ENCODE data around the gene DYNC1I1. TPM values are rescaled to one million over a fixed set of nuclear protein-coding genes. Genes with fewer than 3 reads are reported as not detected.

Gene DYNC1I1
- total RNA-seq, 1 experiment from 2014 or later = 8.3 TPM

DNA sequence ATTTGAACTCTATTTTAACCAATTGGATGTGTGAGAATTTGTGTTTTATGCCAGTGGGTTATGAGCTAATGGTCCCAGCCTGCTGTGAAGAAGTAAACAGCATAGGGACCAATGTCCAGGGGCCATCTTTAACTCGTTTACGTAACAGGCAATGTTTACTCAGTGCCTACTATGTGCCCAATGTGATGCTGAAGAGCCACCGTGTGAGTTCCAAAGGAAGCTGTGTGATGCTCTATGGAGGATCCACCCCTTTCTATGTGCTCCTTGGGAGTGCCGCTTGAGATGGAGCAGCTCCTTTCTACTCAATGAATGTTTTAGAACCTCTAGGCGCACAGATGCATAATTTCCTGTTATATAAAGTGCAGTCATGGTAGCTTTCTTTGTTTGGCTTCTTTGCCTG, 21.3 kb downstream of the DYNC1I1 start:
- H3K27me3 Mint-ChIP-seq (ENCODE audit: insufficient read depth, unreplicated experiment) = peaks cover 9% of the 10 kb centered on the region
- TF ChIP-seq CTCF (IDR thresholded peaks at IDR 0.05; ENCODE audit: insufficient read depth in 1 of 2, low read depth in 1 of 2, low read length in 1 of 2, severe bottlenecking in 1 of 2, unreplicated experiment in 1 of 2) = no peak
- no peak for DNase-seq
- no peaks in the 10 kb centered on the region for H3K4me1 Mint-ChIP-seq (ENCODE audit: low read depth, unreplicated experiment)
- intact Hi-C loops (cut with micrococcal nuclease; ENCODE audit: unreplicated experiment) = no loop called here
- H3K4me3 ChIP-seq (ENCODE audit: low read depth, low read length) = no peak overlapping the region
- ChIA-PET CTCF (interaction anchor here (2.9 kb wide), 1 partner anchor 78 kb away, joined by 17 read pairs; no protein-coding TSS in a partner anchor), POLR2A (no interaction called here)
- H3K9me3 Mint-ChIP-seq (ENCODE audit: unreplicated experiment) = no peaks in the 10 kb centered on the region
- no peak overlapping the region for H3K27ac Mint-ChIP-seq (ENCODE audit: unreplicated experiment)
- H3K4me3 Mint-ChIP-seq (ENCODE audit: unreplicated experiment) = no peak overlapping the region
- no peaks in the 10 kb centered on the region for H3K36me3 Mint-ChIP-seq (ENCODE audit: insufficient read depth, unreplicated experiment)
- H3K27me3 ChIP-seq (replicated peaks; ENCODE audit: control insufficient read depth, insufficient read depth, low read length) = no peaks in the 10 kb centered on the region
- no TSS peak for BruUV-seq (replicated peaks)
- H3K9me3 ChIP-seq = no peaks in the 10 kb centered on the region
- H3K36me3 ChIP-seq (ENCODE audit: control insufficient read depth, insufficient read depth, low read length) = no peaks in the 10 kb centered on the region
- no peaks in the 10 kb centered on the region for H3K4me1 ChIP-seq

DNA sequence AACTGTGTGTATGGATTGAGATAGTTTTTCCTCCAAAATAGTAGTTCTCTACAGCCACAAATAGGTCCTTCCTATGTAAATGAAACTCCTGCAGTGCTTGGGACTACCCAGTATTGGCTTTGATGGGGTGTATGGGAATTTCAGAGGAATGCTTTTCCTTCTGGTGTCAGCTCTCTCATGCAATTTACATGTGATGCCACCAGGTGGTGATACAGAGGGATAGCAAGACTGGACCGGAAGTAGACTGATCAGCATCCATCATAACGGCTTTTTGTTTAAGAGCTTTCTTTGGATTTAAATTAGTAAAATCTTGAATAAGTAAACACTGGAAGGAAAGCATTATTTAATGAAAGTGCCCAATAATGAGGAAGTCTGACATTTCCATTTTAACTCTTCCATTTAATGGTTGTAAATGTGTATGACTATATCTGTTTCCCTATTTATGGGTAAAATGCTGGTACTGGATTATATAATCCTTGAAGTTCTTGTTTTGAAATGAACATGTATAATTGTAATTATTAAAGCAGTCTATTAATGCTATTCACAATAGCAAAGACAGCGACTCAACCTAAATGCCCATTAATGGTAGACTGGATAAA, 22.7 kb downstream of the DYNC1I1 start:
- Mint-ChIP-seq H3K27me3 (ENCODE audit: insufficient read depth, unreplicated experiment) (peaks cover 13% of the 10 kb centered on the region), H3K9me3 (ENCODE audit: unreplicated experiment) (no peaks in the 10 kb centered on the region), H3K4me1 (ENCODE audit: low read depth, unreplicated experiment) (no peaks in the 10 kb centered on the region), H3K27ac (ENCODE audit: unreplicated experiment) (no peak overlapping the region), H3K36me3 (ENCODE audit: insufficient read depth, unreplicated experiment) (no peaks in the 10 kb centered on the region), H3K4me3 (ENCODE audit: unreplicated experiment) (no peak overlapping the region)
- intact Hi-C loops (cut with micrococcal nuclease; ENCODE audit: unreplicated experiment) = loop anchor here (1.0 kb wide), 3 partner anchors 71 to 76 kb away; no protein-coding TSS in a partner anchor
- no peaks in the 10 kb centered on the region for H3K27me3 ChIP-seq (replicated peaks; ENCODE audit: control insufficient read depth, insufficient read depth, low read length)
- TF ChIP-seq CTCF (IDR thresholded peaks at IDR 0.05; ENCODE audit: insufficient read depth in 1 of 2, low read depth in 1 of 2, low read length in 1 of 2, severe bottlenecking in 1 of 2, unreplicated experiment in 1 of 2) = peak; percentile 51 to 60
- BruUV-seq (replicated peaks) = no TSS peak
- H3K4me1 ChIP-seq = no peaks in the 10 kb centered on the region
- DNase-seq = peak in 1 of 2 experiments; percentile 37
- no peak overlapping the region for H3K4me3 ChIP-seq (ENCODE audit: low read depth, low read length)
- H3K9me3 ChIP-seq = no peaks in the 10 kb centered on the region
- CTCF ChIA-PET = interaction anchor here (0.8 to 2.9 kb wide), 4 partner anchors 19 to 76 kb away, joined by 4 to 17 read pairs (median 8); no protein-coding TSS in a partner anchor
- H3K36me3 ChIP-seq (ENCODE audit: control insufficient read depth, insufficient read depth, low read length) = no peaks in the 10 kb centered on the region
- POLR2A ChIA-PET = no interaction called here

DNA sequence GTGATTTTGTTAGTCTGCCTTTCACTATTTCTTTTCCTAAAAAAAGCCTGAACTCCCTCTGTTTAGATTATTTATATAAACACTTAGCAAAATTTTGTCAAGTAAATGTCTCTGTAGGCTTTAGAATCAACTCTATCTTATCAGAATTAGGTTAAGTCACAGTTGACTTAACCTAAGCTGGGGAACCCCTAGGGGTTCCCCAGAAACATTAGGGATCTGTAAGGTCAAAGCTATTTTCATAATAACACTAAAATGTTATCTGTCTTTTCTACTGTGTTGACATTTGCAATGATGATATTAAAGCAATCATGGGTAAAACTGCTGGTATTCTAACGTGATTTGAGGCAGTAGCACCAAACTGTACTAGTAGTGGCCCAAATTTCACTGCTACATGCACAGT, 24.3 kb downstream of the DYNC1I1 start:
- no peak for TF ChIP-seq CTCF (IDR thresholded peaks at IDR 0.05; ENCODE audit: insufficient read depth in 1 of 2, low read depth in 1 of 2, low read length in 1 of 2, severe bottlenecking in 1 of 2, unreplicated experiment in 1 of 2)
- Histone ChIP-seq H3K4me3 (ENCODE audit: low read depth, low read length) (no peak overlapping the region), H3K27me3 (replicated peaks; ENCODE audit: control insufficient read depth, insufficient read depth, low read length) (no peaks in the 10 kb centered on the region), H3K36me3 (ENCODE audit: control insufficient read depth, insufficient read depth, low read length) (no peaks in the 10 kb centered on the region), H3K9me3 (no peaks in the 10 kb centered on the region), H3K4me1 (no peaks in the 10 kb centered on the region)
- Mint-ChIP-seq H3K4me1 (ENCODE audit: low read depth, unreplicated experiment) (no peaks in the 10 kb centered on the region), H3K9me3 (ENCODE audit: unreplicated experiment) (no peaks in the 10 kb centered on the region), H3K27ac (ENCODE audit: unreplicated experiment) (no peak overlapping the region), H3K27me3 (ENCODE audit: insufficient read depth, unreplicated experiment) (peaks cover 16% of the 10 kb centered on the region), H3K4me3 (ENCODE audit: unreplicated experiment) (no peak overlapping the region), H3K36me3 (ENCODE audit: insufficient read depth, unreplicated experiment) (no peaks in the 10 kb centered on the region)
- BruUV-seq (replicated peaks) = no TSS peak
- CTCF ChIA-PET = no interaction called here
- no peak for DNase-seq
- POLR2A ChIA-PET = no interaction called here
- intact Hi-C loops (cut with micrococcal nuclease; ENCODE audit: unreplicated experiment) = no loop called here

Measured in Caco-2 (cell line).